ENCODE results near the gene BMP8A. TPM values are rescaled to one million over a fixed set of nuclear protein-coding genes. Genes with fewer than 3 reads are reported as not detected.

BMP8A gene
- total RNA-seq, 1 experiment from 2014 or later = 4.1 TPM

DNA sequence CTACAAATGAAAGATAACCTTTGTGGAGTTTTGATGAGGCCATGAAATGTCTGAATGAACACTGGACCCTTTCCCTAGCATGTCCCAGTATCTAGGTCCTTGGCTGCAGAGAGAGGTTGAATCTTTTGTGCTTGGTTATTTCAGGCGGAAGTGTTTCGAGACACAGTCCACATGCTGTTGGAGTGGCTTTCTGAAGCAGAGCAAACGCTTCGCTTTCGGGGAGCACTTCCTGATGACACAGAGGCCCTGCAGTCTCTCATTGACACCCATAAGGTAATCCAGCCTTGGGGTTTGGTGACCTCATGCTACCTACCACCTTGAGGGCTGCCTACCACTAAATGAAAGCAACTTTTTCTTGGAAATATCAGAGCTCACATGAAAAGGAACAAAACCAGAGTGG, 38.9 kb upstream of the BMP8A start:
- H3K9ac ChIP-seq (ENCODE audit: low read length) = no peak overlapping the region
- H3K79me2 ChIP-seq (ENCODE audit: insufficient read depth, low read length) = no peaks in the 10 kb centered on the region
- H4K20me1 ChIP-seq (ENCODE audit: insufficient read depth) = no peaks in the 10 kb centered on the region
- no peak overlapping the region for H3K27ac ChIP-seq (ENCODE audit: low read depth, low read length)
- intact Hi-C loops (cut with micrococcal nuclease) = no loop called here
- no peak overlapping the region for H2AFZ ChIP-seq (ENCODE audit: low read depth, low read length, poor library complexity, severe bottlenecking)
- no peaks in the 10 kb centered on the region for H3K9me2 ChIP-seq (ENCODE audit: insufficient read depth)
- RAD21 ChIA-PET (ENCODE audit: low non-redundant PET in 1 of 2, low total read pairs in 2 of 2, uncharacterized antibody in 2 of 2, unreplicated experiment in 2 of 2) = no interaction called here
- BruUV-seq (replicated peaks) = no TSS peak
- ATAC-seq = no peak
- no peak overlapping the region for H3K4me2 ChIP-seq (ENCODE audit: low read length)
- TF ChIP-seq YY1 (IDR thresholded peaks at IDR 0.05; ENCODE audit: extremely low read depth, insufficient replicate concordance, low read depth, low read length) = no peak
- TF ChIP-seq, protein P1, sequence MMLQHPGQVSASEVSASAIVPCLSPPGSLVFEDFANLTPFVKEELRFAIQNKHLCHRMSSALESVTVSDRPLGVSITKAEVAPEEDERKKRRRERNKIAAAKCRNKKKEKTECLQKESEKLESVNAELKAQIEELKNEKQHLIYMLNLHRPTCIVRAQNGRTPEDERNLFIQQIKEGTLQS (IDR thresholded peaks at IDR 0.05) = no peak
- CTCF ChIA-PET = no interaction called here
- peaks cover 53 to 74% of the 10 kb centered on the region in 2 experiments for H3K36me3 ChIP-seq (ENCODE audit: control insufficient read depth in 1 of 2, insufficient read depth in 2 of 2, low read length in 2 of 2)
- no peaks in the 10 kb centered on the region for H3K4me1 ChIP-seq (ENCODE audit: control insufficient read depth in 1 of 2, insufficient read depth in 2 of 2, low read length in 2 of 2)
- no peaks in the 10 kb centered on the region for H3K27me3 ChIP-seq (ENCODE audit: insufficient read depth, low read length)
- POLR2A ChIA-PET = no interaction called here
- no peaks in the 10 kb centered on the region for H3K9me3 ChIP-seq (ENCODE audit: control insufficient read depth in 1 of 2, insufficient read depth in 1 of 2, low read depth in 1 of 2, low read length in 2 of 2)
- DNase-seq (ENCODE audit: low read depth, low spot score) = no peak
- no peak overlapping the region for H3K4me3 ChIP-seq (replicated peaks in 1 of 2; ENCODE audit: low read depth in 1 of 2, low read length in 2 of 2)

DNA sequence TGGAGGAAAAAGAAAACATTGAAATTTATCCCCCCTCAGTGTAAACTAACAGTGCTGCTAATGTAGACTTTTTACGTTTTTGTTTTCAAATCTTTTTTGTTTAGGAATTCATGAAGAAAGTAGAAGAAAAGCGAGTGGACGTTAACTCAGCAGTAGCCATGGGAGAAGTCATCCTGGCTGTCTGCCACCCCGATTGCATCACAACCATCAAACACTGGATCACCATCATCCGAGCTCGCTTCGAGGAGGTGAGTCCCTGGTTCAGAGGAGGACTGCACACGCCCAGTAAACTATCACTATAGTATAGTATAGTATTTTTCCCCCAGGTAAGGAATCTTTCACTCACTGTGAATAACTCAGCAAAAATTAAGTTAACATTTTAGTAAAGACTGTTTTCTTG, 37.8 kb upstream of the BMP8A start:
- ChIA-PET POLR2A (no interaction called here), RAD21 (ENCODE audit: low non-redundant PET in 1 of 2, low total read pairs in 2 of 2, uncharacterized antibody in 2 of 2, unreplicated experiment in 2 of 2) (no interaction called here), CTCF (no interaction called here)
- no peak overlapping the region for H3K9ac ChIP-seq (ENCODE audit: low read length)
- intact Hi-C loops (cut with micrococcal nuclease) = no loop called here
- no TSS peak for BruUV-seq (replicated peaks)
- no peak overlapping the region for H2AFZ ChIP-seq (ENCODE audit: low read depth, low read length, poor library complexity, severe bottlenecking)
- H3K9me3 ChIP-seq (ENCODE audit: control insufficient read depth in 1 of 2, insufficient read depth in 1 of 2, low read depth in 1 of 2, low read length in 2 of 2) = no peaks in the 10 kb centered on the region
- H3K27ac ChIP-seq (ENCODE audit: low read depth, low read length) = no peak overlapping the region
- H3K9me2 ChIP-seq (ENCODE audit: insufficient read depth) = no peaks in the 10 kb centered on the region
- H3K36me3 ChIP-seq (ENCODE audit: control insufficient read depth in 1 of 2, insufficient read depth in 2 of 2, low read length in 2 of 2) = peaks cover 48 to 66% of the 10 kb centered on the region in 2 experiments
- no peak for ATAC-seq
- no peaks in the 10 kb centered on the region for H4K20me1 ChIP-seq (ENCODE audit: insufficient read depth)
- DNase-seq (ENCODE audit: low read depth, low spot score) = no peak
- H3K79me2 ChIP-seq (ENCODE audit: insufficient read depth, low read length) = no peaks in the 10 kb centered on the region
- no peak overlapping the region for H3K4me3 ChIP-seq (replicated peaks in 1 of 2; ENCODE audit: low read depth in 1 of 2, low read length in 2 of 2)
- no peaks in the 10 kb centered on the region for H3K4me1 ChIP-seq (ENCODE audit: control insufficient read depth in 1 of 2, insufficient read depth in 2 of 2, low read length in 2 of 2)
- TF ChIP-seq SIN3A (IDR thresholded peaks at IDR 0.05; ENCODE audit: low read depth) (no peak), RAD21 (IDR thresholded peaks at IDR 0.05; ENCODE audit: low read depth) (no peak), ZNF274 (IDR thresholded peaks at IDR 0.05; ENCODE audit: low read depth, low read length) (no peak), FOSL1 (IDR thresholded peaks at IDR 0.05; ENCODE audit: low read depth) (no peak), POLR2A (IDR thresholded peaks at IDR 0.05; ENCODE audit: borderline replicate concordance, extremely low read depth, insufficient read depth, insufficient read length) (no peak), POLR2AphosphoS5 (IDR thresholded peaks at IDR 0.05; ENCODE audit: low read depth, low read length) (no peak), TCF7L2 (IDR thresholded peaks at IDR 0.05; ENCODE audit: borderline replicate concordance, extremely low read depth, insufficient read depth, insufficient read length) (no peak), JUND (IDR thresholded peaks at IDR 0.05) (no peak), SP1 (IDR thresholded peaks at IDR 0.05; ENCODE audit: low read depth) (no peak), CBX3 (IDR thresholded peaks at IDR 0.05; ENCODE audit: low read depth) (no peak), ELF1 (IDR thresholded peaks at IDR 0.05; ENCODE audit: borderline replicate concordance, low read depth) (no peak), SRF (IDR thresholded peaks at IDR 0.05; ENCODE audit: low read depth) (no peak)
- TF ChIP-seq, protein P2, sequence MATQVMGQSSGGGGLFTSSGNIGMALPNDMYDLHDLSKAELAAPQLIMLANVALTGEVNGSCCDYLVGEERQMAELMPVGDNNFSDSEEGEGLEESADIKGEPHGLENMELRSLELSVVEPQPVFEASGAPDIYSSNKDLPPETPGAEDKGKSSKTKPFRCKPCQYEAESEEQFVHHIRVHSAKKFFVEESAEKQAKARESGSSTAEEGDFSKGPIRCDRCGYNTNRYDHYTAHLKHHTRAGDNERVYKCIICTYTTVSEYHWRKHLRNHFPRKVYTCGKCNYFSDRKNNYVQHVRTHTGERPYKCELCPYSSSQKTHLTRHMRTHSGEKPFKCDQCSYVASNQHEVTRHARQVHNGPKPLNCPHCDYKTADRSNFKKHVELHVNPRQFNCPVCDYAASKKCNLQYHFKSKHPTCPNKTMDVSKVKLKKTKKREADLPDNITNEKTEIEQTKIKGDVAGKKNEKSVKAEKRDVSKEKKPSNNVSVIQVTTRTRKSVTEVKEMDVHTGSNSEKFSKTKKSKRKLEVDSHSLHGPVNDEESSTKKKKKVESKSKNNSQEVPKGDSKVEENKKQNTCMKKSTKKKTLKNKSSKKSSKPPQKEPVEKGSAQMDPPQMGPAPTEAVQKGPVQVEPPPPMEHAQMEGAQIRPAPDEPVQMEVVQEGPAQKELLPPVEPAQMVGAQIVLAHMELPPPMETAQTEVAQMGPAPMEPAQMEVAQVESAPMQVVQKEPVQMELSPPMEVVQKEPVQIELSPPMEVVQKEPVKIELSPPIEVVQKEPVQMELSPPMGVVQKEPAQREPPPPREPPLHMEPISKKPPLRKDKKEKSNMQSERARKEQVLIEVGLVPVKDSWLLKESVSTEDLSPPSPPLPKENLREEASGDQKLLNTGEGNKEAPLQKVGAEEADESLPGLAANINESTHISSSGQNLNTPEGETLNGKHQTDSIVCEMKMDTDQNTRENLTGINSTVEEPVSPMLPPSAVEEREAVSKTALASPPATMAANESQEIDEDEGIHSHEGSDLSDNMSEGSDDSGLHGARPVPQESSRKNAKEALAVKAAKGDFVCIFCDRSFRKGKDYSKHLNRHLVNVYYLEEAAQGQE (IDR thresholded peaks at IDR 0.05; ENCODE audit: low read depth) = no peak
- TF ChIP-seq, protein P3, sequence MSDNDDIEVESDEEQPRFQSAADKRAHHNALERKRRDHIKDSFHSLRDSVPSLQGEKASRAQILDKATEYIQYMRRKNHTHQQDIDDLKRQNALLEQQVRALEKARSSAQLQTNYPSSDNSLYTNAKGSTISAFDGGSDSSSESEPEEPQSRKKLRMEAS (IDR thresholded peaks at IDR 0.05) = no peak
- TF ChIP-seq, protein P1 (IDR thresholded peaks at IDR 0.05) = no peak
- no peaks in the 10 kb centered on the region for H3K27me3 ChIP-seq (ENCODE audit: insufficient read depth, low read length)
- no peak overlapping the region for H3K4me2 ChIP-seq (ENCODE audit: low read length)

All from HCT116 (cell line).